Endometrial microvascular endothelial cells (primary cell): ENCODE results near the gene PEX12. TPM values are rescaled to one million over a fixed set of nuclear protein-coding genes. Genes with fewer than 3 reads are reported as not detected.
"Not testable (repeated sequence)": the region's sequence is repeated elsewhere in the genome, so short reads cannot be mapped to it uniquely, and the experiment has no call there.

ENCODE experiments used
- in situ Hi-C: cut with HindIII; loops from 2 replicates; pipeline ENCODE4 v1.10.0; 2017; ENCODE audit warnings: low sequenced_read_pairs, low pct_unique_long_range_greater_than_20kb; ENCODE audit errors: inconsistent ontology term
- total RNA-seq: library from RNA; depleted of rRNA; stranded (reverse); fragments of >200 nt; gene quantifications from one replicate; pipeline ENCODE4 v1.2.3, GENCODE V29; 2015; ENCODE audit errors: inconsistent ontology term

Gene PEX12
- total RNA-seq = 12.0 TPM

DNA sequence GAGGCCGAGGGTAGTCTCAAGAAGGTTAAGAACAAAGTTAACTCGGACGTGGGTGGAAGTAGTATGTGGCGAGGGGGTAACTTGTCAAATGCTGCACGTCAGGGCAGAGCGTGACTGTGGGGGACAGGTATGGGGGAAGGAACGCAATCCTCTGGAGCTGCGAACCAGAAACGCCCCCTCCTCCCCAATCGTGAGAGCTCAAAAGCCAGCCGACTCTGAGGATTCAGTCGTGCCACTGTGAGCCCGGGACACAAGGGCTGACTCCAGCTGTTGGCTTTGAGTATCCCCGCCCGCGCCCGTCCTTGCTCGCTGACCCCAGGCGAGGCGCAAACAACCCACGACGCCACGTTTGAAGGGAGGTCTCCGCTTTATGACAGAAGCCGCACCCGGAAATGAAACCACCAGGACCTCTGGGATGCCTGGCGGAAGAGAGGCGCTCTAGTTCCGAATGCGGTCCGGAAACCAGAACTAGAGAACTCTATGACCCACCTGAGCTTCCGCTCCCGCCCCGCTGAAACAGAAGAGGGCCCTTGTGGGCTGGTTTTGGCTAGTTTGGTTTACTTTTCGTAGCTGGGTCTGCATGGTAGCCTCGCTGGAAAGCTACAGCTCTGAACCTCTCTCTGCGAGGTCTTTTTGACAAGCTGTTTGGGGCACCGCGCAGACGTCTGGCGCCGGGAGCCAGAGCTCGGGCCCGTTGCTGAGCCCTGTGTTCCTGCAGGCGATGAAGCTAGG is at the start of gene PEX12:
Gene PEX12, minus strand, starts transcription at position 375 of the 732 bp plus-strand sequence. CDS start 550 bp downstream, outside the sequence.
- in situ Hi-C loops = no loop called here

DNA sequence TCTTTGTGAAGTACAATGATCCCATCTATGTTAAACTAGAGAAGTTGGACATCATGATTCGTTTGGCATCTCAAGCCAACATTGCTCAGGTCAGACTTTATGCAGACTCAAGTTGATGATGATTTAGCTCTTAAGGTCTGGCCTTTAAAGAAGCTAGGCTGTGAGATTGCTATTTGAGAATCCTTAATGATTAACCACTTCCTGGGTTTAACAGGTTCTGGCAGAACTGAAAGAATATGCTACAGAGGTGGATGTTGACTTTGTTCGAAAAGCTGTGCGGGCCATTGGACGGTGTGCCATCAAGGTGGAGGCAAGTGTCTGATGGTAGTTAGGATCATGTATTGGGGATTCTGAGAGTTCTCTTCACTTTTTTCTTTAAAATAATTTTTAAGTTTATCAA is 49.0 kb upstream of the PEX12 start:
- in situ Hi-C loops = no loop called here

DNA sequence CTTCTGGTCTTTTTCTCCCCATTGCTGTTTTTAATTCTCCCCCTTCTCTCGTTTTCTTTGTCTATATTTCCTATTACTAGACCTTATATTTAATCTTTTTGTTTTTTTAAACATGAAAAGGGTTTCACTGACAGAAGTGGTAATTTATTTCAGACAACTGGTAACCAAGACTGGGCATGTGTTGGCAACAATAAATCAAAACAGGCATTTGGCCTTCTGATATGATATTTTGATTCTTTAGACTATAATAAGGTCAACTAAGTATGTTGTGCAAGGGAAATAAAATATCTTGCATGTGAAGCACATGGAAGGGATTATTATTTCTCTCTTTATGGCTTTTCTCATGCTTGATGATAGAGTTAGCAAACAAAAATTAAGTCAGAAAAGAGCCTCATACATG is 43.4 kb upstream of the PEX12 start:
- in situ Hi-C loops = no loop called here

DNA sequence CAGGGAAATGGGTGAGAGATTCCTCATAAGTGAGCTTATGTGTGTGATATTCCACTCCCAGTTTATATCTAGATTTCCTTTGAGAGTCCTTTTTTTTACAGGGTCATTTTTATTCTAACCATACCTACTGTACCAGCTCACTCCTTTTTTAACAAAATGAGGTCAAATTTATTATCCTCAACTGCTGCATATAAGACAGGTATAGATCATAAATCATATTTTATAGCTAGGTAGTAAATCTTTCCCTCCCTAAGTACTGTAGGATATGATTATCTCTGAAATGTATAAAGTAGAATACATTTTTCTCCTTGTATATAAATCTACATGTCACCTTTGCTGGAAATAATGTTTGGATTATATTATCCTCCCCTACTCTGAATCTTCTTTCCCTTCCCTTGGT is 40.3 kb upstream of the PEX12 start:
- in situ Hi-C loops = no loop called here

DNA sequence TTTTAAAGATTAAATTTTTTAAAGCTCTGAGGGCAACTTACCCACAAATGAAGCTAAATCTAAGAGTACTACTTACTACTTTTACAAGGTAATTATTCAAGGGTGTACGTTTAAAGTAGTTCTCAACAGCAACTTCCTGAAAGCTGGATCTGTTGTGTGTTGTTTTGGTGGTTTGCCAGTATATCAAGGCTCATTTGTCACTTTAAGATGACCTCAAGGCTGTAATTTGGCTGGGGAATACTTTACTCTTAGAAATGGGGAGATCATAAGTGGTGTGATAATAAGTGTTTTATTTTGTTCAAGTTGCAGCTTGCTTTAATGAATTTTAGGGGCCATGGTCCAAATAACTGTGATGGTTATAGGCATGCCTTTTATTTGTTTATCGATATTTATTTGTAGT is 39.1 kb upstream of the PEX12 start:
- in situ Hi-C loops = no loop called here

DNA sequence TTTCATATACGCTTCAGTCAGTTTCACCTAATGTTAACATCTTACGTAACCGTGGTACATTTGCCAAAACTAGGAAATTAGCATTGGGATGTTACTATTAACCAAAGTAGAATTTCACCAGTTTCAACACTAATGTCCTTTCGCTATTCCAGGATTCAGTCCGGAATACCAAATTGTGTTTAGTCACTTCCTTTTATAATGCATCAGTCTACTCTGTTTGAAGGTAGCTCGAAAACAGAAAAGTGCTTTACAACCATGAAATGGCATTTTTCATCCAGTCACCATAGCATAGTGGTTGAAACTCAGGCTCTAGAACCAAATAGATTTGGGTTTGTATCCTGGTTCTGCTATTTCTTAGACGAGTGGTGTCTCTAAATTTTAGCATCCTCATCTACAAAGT is 38.2 kb upstream of the PEX12 start:
- in situ Hi-C loops = no loop called here

DNA sequence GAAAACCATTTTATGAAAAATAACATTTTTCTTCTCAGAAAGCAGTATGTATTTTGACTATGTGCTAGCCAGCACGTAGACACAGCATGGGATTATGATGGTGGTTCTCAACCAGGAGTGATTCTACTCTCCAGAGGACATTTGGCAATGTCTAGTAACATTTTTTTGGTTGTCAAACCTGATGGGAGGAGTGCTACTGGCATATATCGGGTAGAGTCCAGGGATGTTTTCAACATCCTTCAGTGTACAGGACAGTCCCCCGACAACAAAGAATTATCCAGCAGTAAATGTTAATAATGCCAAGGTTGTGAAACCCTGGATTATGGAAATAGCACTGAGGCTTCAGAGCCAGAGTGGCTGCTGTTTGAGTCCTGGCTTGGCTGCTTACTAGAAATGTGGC is 36.4 kb upstream of the PEX12 start:
- in situ Hi-C loops = no loop called here

DNA sequence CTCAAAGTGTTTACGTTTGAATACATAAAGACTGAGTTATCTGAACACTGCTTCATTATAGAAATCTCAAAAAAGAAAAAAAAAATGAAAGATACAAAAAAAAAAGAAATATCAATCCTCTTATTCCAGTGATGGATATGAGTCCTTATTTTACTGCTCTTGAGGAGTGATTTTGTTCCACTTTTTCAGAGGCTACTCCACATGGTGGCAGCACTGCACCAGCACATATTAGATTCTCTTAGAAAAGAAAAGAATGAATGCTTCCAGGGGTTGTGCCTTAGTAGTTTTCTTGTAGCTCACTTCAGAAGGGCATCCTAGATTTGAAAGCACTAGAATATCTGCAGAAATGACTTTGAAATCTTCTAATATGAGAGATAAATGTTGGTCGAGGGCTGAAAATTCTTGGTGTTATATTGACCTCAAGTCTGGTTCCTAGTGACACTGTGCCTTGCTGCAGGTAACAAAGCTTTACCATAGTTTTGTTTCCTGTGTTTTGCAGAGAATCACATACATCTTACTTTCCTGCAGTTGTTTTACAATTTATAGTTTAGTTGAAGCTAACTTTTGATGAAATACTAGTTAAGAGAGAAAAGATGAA is 34.7 kb upstream of the PEX12 start:
- in situ Hi-C loops = no loop called here

DNA sequence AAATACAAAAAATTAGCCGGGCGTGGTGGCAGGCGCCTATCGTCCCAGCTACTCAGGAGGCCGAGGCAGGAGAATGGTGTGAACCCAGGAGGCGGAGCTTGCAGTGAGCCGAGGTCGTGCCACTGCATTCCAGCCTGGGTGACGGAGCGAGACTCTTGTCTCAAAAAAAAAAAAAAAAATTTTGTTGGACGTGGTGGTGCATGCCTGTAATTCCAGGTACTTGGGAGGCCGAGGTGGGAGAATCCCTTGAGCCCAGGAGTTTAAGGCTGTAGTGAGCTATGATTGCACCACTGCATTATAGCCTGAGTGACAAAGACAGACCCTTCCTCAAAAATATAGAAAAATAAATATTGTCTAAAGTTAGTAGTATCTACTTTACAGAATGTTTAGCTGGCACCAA is 32.4 kb upstream of the PEX12 start:
- in situ Hi-C loops = not testable (repeated sequence)

DNA sequence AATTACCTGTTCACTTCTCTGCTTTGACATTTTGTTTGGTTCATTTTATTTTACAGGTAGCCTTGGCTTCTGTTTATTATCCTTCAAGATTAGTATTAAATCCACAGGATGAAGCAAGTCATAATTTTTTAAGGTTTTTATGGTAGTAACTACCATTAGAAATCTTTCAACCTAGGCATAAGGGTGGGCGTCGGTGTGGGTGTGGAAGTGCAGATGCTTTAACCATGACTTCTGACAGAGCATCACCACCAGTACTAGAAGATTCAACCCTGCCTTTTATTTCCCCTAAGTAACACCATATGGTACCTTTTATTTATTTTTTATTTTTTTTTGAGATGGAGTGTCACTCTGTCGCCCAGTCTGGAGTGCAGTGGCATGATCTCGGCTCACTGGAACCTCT is 31.5 kb upstream of the PEX12 start:
- in situ Hi-C loops = no loop called here

DNA sequence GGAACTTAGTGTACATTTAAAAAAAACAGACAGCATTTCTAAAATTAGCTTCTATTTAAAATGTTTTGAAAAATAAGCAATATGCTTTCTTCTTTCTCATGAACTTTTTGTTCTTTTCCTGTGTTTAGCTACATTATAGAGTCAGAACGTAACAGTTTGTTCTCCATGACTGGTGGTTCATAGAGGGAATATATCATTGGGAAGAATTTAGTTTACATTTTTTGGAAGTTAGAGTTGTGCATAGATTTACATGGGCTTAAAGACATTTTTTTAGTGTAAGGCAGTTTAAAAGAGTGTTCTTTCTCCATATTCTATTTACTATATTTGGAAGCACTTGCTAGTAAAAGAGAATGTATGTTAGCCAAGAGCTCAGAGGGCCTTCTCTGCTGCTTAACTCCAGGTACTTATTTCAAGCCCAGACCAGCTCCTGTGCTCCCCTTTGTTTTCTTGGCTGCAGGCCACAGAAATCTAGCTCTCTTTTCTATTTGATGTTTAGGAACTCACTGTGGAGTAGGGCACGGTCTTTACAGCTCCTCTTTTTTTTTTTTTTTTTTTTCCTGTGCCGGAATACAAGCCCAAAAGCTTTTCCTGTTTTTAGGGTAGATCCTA is 29.0 kb upstream of the PEX12 start:
- in situ Hi-C loops = no loop called here

DNA sequence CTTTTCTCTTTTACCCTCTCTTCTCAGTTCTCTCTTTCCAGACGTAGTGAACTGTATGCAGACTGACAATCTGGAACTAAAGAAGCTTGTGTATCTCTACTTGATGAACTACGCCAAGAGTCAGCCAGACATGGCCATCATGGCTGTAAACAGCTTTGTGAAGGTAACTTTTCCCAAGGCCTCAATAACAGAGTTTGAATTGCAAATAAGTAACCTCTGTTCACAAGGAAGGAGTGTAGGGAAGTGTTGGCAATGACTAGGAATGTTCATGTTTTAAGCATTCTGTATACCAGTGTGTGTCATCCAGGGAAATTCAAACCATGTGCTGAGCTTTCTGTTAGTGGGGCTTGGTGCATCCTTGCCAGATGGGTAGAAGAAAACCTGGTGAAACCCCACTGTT is 27.3 kb upstream of the PEX12 start:
- in situ Hi-C loops = no loop called here

DNA sequence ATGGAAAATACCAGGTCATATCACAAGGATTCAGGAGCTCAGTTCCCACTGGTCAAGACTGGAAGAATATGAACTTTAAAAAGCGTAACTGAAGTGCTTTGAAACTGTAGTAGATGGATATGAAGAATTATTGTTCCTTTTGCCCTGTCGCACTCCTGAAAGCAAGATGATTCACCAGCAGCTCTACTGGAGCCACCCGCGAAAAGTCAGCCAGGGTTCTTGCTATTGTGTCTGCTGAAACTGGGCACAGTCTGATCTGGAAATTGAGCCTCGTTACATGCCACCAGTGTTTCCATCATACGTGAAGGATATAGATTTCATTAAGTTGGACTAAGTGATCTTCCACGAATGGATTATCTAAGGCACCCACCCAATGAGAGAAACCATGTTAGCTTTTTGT is 25.3 kb upstream of the PEX12 start:
- in situ Hi-C loops = no loop called here

DNA sequence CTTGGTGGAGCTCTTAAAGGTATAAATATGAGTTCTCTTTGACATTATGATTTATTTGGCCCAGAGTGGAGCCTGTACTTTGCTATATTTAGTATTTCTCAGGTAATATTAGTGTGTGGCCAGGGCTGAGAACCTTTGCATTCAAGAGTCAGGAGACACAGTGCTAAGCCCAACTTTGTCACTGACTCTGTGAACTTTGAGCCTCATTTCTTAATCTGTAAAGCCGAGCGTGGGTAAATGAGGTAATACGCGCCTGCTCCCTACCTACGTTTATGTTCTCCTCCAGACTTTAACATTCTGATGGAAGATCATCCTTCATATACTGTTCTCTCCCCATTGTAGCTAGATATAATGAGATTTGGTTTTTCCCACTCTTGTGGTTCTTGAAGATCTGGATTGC is 19.2 kb upstream of the PEX12 start:
- in situ Hi-C loops = no loop called here

DNA sequence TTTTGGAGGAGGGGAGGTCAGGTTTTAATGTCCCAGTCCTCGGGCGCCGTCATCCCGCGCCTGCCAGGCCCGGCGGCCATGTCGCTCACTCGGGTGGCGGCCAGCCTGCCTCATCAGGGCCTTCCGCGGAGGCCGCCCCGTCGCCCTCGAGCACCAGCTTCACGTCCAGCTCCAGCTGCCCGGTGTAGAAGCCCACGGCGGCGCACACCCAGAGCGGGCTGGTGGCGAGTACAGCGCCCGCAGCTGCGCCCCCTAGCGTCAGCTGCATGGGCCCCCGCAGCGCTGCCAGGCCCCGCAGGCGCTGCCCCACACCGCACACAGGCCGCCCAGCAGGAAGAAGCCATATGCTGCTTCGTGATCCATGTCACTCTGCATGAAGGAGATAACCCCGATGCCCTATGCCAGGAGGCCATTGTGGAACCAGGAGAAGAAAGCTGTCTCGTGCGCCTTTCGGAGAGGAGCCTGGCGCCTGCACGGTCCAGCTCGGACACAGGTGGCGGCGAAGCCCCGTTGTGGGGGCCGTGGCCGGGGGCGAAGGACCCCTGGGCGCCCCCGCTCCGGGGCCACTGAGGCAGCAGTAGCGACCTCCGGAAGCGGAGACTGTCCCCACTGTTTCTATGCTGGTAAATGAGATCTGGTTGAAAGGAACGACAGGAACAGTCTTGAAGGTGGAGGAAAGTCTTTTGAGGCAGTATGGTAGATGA is 18.3 kb upstream of the PEX12 start:
- in situ Hi-C loops = no loop called here

DNA sequence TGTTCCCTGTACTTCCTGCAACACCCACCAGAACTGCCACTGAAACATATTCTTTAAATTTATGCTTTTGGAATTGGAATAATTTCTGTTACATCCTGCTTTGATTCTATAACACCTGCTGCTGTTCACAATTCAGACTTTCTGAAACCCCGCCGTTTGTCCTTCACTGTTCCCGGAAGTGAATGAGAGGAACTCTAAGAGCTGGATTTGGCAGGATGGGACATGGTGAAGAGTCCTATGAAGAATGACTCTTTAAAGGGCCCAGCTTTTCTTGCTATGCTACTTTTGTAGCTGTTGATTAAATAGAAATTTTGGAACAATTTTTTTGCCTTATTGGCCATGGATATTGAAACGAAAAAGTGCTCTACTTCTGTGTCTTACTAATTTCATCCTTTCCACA is 17.7 kb upstream of the PEX12 start:
- in situ Hi-C loops = no loop called here

DNA sequence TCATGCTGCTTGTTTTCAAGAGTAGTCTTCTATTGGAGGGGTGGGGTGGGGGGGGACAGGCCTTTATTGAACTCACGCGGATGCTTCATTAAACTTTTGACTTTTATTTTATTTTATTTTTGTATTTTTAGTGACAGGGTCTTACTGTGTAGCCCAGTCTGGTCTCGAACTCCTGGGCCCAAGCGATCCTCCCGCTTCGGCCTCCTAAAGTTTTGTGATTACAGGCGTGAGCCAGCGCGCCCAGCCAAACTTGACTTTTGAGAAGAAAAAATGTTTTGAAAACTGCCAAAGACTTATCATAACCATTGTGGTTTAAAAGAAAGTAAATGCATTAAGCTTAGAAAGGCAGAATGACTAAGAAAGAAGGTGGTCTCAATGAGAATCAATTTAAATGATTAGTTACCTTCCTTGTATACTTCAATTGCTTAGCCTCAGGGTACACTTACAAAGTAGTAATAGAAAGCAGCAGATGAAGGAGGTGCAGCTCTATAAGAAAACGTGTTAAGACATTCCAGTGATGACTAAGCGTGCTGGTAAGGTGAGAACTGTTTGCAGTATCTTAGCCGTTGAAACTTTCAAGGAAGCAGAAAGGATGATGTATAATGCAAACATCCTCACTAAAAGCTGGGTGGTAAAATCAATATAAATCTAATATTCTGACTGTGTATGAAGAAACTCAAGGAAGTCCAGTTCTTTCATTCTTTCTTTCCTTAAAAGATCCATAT is 10.0 kb upstream of the PEX12 start:
- in situ Hi-C loops = no loop called here

DNA sequence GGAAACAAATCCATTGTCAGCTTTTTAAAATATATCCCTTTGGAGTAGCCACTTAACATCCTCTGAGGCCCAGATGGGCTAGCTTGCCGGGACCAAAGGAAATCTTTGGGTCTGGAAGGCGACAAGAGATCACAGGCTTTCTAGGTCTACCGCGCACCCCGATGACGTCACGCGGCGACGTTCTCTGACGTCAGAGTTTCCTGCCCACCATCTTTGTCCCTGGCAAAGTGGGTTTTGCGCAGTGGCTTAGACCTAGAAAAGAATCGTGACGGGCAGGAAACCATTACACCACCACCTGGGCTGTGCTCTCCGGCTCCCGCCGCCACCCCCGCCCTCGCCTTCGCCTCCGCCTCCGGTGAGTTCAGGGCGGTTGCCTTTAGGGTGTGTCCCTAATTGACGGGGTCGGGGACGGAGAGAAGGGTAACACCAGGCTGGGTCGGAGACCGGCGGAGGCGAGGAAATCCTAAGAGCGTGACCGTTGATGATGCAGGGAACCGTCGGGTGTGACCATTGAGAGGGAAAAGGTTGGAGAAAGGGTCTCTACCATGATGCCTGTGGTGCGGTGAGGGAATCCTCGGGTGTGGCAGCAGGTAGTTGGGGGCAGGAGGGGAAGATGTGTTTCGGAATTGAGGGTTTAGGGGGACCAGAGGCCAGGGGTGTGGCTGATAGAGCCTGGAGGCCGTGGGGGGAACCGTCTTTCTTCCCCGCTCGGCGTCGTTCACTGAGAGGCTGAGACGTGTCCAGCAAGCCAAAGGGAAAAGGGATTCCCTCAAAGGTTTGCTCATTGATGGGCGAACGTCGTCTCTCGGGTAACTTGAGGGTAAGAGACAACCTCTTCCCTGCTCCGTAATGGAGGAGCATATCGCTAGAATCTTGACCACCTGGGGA is 8.9 kb upstream of the PEX12 start, which contains the start of gene AP2B1:
Gene AP2B1, plus strand, starts transcription at position 249 of the 888 bp plus-strand sequence. CDS start 6,709 bp downstream, outside the sequence.
- in situ Hi-C loops = no loop called here
